ENCODE results near the gene GNAO1.
A peak's percentile ranks its signal among the peaks of the same experiment; 100 is the strongest.

Gene GNAO1

DNA sequence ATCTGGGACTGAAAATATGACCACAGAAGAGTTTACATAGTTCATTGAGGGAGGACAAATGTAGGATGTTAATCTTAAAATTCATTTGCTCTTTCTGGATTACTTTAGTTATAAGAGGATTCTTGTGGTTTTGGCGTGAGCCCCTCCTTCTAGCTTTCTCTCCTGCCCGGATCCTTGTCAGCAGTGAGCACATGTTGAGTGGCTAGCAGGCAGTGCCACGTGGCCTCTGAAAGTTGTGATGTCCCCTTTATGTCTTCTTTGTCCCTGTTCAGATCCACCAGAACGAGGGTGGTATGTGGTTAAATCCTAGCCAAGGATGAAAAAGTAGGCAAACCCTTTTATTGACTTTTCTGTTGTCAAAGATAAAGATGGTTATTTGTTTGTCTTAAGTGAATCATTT lies 83.8 kb downstream of the GNAO1 start:
- no peak overlapping the region for H3K4me3 ChIP-seq (ENCODE audit: low read depth, low read length)
- in situ Hi-C loops (cut with HindIII; ENCODE audit: low sequenced_read_pairs) = no loop called here
- TF ChIP-seq, protein P1, sequence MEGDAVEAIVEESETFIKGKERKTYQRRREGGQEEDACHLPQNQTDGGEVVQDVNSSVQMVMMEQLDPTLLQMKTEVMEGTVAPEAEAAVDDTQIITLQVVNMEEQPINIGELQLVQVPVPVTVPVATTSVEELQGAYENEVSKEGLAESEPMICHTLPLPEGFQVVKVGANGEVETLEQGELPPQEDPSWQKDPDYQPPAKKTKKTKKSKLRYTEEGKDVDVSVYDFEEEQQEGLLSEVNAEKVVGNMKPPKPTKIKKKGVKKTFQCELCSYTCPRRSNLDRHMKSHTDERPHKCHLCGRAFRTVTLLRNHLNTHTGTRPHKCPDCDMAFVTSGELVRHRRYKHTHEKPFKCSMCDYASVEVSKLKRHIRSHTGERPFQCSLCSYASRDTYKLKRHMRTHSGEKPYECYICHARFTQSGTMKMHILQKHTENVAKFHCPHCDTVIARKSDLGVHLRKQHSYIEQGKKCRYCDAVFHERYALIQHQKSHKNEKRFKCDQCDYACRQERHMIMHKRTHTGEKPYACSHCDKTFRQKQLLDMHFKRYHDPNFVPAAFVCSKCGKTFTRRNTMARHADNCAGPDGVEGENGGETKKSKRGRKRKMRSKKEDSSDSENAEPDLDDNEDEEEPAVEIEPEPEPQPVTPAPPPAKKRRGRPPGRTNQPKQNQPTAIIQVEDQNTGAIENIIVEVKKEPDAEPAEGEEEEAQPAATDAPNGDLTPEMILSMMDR (IDR thresholded peaks at IDR 0.05; ENCODE audit: low read depth, low read length, missing control alignments) = no peak
- DNase-seq (ENCODE audit: low read depth) = no peak

DNA sequence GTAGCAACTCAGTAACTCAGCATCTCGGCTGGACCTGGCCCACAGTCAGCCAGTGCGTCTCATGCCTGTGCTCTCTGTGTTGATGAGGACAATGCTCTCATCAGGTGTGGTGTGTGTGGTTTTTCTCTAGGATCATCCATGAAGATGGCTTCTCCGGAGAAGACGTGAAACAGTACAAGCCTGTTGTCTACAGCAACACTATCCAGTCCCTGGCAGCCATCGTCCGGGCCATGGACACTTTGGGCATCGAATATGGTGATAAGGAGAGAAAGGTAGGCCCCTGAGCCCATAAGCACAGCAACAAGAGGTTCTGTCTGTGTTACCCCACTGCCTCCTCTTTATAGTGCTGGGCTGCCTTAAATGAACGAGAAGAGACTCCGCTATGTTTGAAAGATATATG lies 84.5 kb downstream of the GNAO1 start:
- no peak for DNase-seq (ENCODE audit: low read depth)
- in situ Hi-C loops (cut with HindIII; ENCODE audit: low sequenced_read_pairs) = no loop called here
- TF ChIP-seq, protein P1 (IDR thresholded peaks at IDR 0.05; ENCODE audit: low read depth, low read length, missing control alignments) = no peak
- H3K4me3 ChIP-seq (ENCODE audit: low read depth, low read length) = no peak overlapping the region

DNA sequence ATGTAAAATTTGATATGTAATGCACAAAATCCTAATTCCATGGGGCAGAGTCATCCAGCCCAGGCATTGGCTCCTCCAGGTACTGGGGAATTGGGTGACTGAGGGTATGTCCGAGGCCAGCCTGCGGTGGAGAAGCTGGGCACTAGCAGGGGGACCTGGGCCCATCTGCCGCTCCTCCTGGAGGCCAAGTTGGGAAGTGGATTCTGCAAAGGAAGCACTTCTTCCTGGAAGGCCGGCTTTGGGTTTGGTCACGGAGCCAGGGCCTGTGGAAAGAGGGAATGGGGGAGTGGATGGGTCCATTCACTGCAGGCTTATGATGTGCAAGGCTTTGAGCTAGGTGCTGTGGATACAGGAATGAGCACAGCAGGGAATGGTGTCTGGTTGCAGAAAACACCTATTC lies 85.8 kb downstream of the GNAO1 start:
- H3K4me3 ChIP-seq (ENCODE audit: low read depth, low read length) = no peak overlapping the region
- TF ChIP-seq, protein P1 (IDR thresholded peaks at IDR 0.05; ENCODE audit: low read depth, low read length, missing control alignments) = peak; percentile 27
- in situ Hi-C loops (cut with HindIII; ENCODE audit: low sequenced_read_pairs) = no loop called here
- no peak for DNase-seq (ENCODE audit: low read depth)

- no peak overlapping the region for H3K4me3 ChIP-seq (ENCODE audit: low read depth, low read length)
- DNase-seq (ENCODE audit: low read depth) = no peak
- TF ChIP-seq, protein P1 (IDR thresholded peaks at IDR 0.05; ENCODE audit: low read depth, low read length, missing control alignments) = no peak
- in situ Hi-C loops (cut with HindIII; ENCODE audit: low sequenced_read_pairs) = no loop called here
These were observed 87.0 kb downstream of the GNAO1 start for GRCh38 chr16:56278196-56278855.

- TF ChIP-seq, protein P1 (IDR thresholded peaks at IDR 0.05; ENCODE audit: low read depth, low read length, missing control alignments) = no peak
- no peak overlapping the region for H3K4me3 ChIP-seq (ENCODE audit: low read depth, low read length)
- no peak for DNase-seq (ENCODE audit: low read depth)
- in situ Hi-C loops (cut with HindIII; ENCODE audit: low sequenced_read_pairs) = no loop called here
These were observed 87.8 kb downstream of the GNAO1 start for GRCh38 chr16:56279132-56279531.

GRCh38 chr16:56279914-56280313 lies 88.6 kb downstream of the GNAO1 start:
- no peak for DNase-seq (ENCODE audit: low read depth)
- no peak overlapping the region for H3K4me3 ChIP-seq (ENCODE audit: low read depth, low read length)
- TF ChIP-seq, protein P1 (IDR thresholded peaks at IDR 0.05; ENCODE audit: low read depth, low read length, missing control alignments) = no peak
- in situ Hi-C loops (cut with HindIII; ENCODE audit: low sequenced_read_pairs) = no loop called here

Measured in astrocyte of the cerebellum (primary cell).